NT2/D1 (cell line): ENCODE measurements around the gene ATPAF1.

Source experiments
- YY1 ChIP-seq: IDR thresholded peaks from 2 replicates; pipeline ENCODE4 v1.6.1; 2011; ENCODE audit not compliant: insufficient read length, insufficient read depth
- ZNF274 ChIP-seq: IDR thresholded peaks from 2 replicates; pipeline ENCODE4 v1.6.1; 2011; ENCODE audit warnings: mild to moderate bottlenecking, low read depth, low read length

GRCh38 chr1:46679789-46680573, 11.8 kb upstream of the ATPAF1 start:
- no peak for TF ChIP-seq YY1
- no peak for TF ChIP-seq ZNF274
